T-helper 1 cell treated with Interleukin-12 subunit alpha and Interleukin-12 subunit beta and Interleukin-4 antibody, amounts not matched to agents 30 μg/mL and 1 μg/mL, for 36 hours (primary cell): Measurements from ENCODE around the gene ZNF821.
"Not testable (repeated sequence)": the region's sequence is repeated elsewhere in the genome, so short reads cannot be mapped to it uniquely, and the experiment has no call there.

Experiments used
- H3K27ac Mint-ChIP-seq: one replicate; pipeline ENCODE4 v1.8.0; 2021; ENCODE audit warnings: mild to moderate bottlenecking, mixed read lengths
- H3K27me3 Mint-ChIP-seq: one replicate; pipeline ENCODE4 v1.8.0; 2021; ENCODE audit warnings: low read depth, mixed read lengths
- H3K36me3 Mint-ChIP-seq: one replicate; pipeline ENCODE4 v1.8.0; 2021; ENCODE audit warnings: low read depth, mixed read lengths
- H3K4me1 Mint-ChIP-seq: one replicate; pipeline ENCODE4 v1.8.0; 2021; ENCODE audit warnings: low read depth, mixed read lengths
- H3K4me3 Mint-ChIP-seq: one replicate; pipeline ENCODE4 v1.8.0; 2021; ENCODE audit warnings: mild to moderate bottlenecking, moderate library complexity, mixed read lengths
- H3K9me3 Mint-ChIP-seq: one replicate; pipeline ENCODE4 v1.8.0; 2021; ENCODE audit warnings: mixed read lengths

The ZNF821 gene

GRCh38 chr16:71915350-71915749 is 31.4 kb upstream of the ZNF821 start:
- H3K9me3 Mint-ChIP-seq = peaks cover 3% of the 10 kb centered on the region
- H3K27ac Mint-ChIP-seq = no peak overlapping the region
- H3K36me3 Mint-ChIP-seq = peaks cover 47% of the 10 kb centered on the region
- H3K4me3 Mint-ChIP-seq = no peak overlapping the region
- peaks cover 18% of the 10 kb centered on the region for H3K4me1 Mint-ChIP-seq
- H3K27me3 Mint-ChIP-seq = no peaks in the 10 kb centered on the region

- no peaks in the 10 kb centered on the region for H3K27me3 Mint-ChIP-seq
- H3K9me3 Mint-ChIP-seq = peaks cover 3% of the 10 kb centered on the region
- H3K4me3 Mint-ChIP-seq = no peak overlapping the region
- H3K27ac Mint-ChIP-seq = no peak overlapping the region
- peaks cover 43% of the 10 kb centered on the region for H3K36me3 Mint-ChIP-seq
- peaks cover 18% of the 10 kb centered on the region for H3K4me1 Mint-ChIP-seq
Observed at GRCh38 chr16:71914802-71915201, 30.8 kb upstream of the ZNF821 start.

- no peaks in the 10 kb centered on the region for H3K9me3 Mint-ChIP-seq
- no peak overlapping the region for H3K27ac Mint-ChIP-seq
- H3K4me1 Mint-ChIP-seq = peaks cover 21% of the 10 kb centered on the region
- H3K4me3 Mint-ChIP-seq = no peak overlapping the region
- peaks cover 27% of the 10 kb centered on the region for H3K36me3 Mint-ChIP-seq
- no peaks in the 10 kb centered on the region for H3K27me3 Mint-ChIP-seq
Observed at GRCh38 chr16:71912534-71913275, 28.7 kb upstream of the ZNF821 start.

GRCh38 chr16:71911121-71911520 is 27.1 kb upstream of the ZNF821 start:
- H3K36me3 Mint-ChIP-seq = peaks cover 17% of the 10 kb centered on the region
- H3K27ac Mint-ChIP-seq = no peak overlapping the region
- H3K27me3 Mint-ChIP-seq = no peaks in the 10 kb centered on the region
- no peaks in the 10 kb centered on the region for H3K9me3 Mint-ChIP-seq
- peaks cover 20% of the 10 kb centered on the region for H3K4me1 Mint-ChIP-seq
- no peak overlapping the region for H3K4me3 Mint-ChIP-seq

- H3K36me3 Mint-ChIP-seq, H3K9me3 Mint-ChIP-seq, H3K27me3 Mint-ChIP-seq: not testable (repeated sequence)
- Mint-ChIP-seq H3K27ac (peak overlapping the region; percentile 85), H3K4me3 (peak overlapping the region; percentile 60), H3K4me1 (peaks cover 19% of the 10 kb centered on the region)
Observed at GRCh38 chr16:71905765-71906164, 21.8 kb upstream of the ZNF821 start.

- H3K4me3 Mint-ChIP-seq = no peak overlapping the region
- peaks cover 2% of the 10 kb centered on the region for H3K36me3 Mint-ChIP-seq
- H3K27ac Mint-ChIP-seq = no peak overlapping the region
Observed at GRCh38 chr16:71904239-71904638, 20.3 kb upstream of the ZNF821 start.

GRCh38 chr16:71903608-71904007 is 19.6 kb upstream of the ZNF821 start:
- no peaks in the 10 kb centered on the region for H3K27me3 Mint-ChIP-seq
- peaks cover 2% of the 10 kb centered on the region for H3K36me3 Mint-ChIP-seq
- H3K4me3 Mint-ChIP-seq = no peak overlapping the region
- no peaks in the 10 kb centered on the region for H3K9me3 Mint-ChIP-seq
- peaks cover 19% of the 10 kb centered on the region for H3K4me1 Mint-ChIP-seq
- H3K27ac Mint-ChIP-seq = no peak overlapping the region

More at GRCh38 chr16:71904239-71904638, 20.3 kb upstream of the ZNF821 start:
- H3K27me3 Mint-ChIP-seq = no peaks in the 10 kb centered on the region
- peaks cover 19% of the 10 kb centered on the region for H3K4me1 Mint-ChIP-seq
- H3K9me3 Mint-ChIP-seq = no peaks in the 10 kb centered on the region

- Mint-ChIP-seq H3K9me3 (no peaks in the 10 kb centered on the region), H3K4me3 (no peak overlapping the region), H3K36me3 (peaks cover 2% of the 10 kb centered on the region), H3K27ac (no peak overlapping the region), H3K27me3 (no peaks in the 10 kb centered on the region), H3K4me1 (peaks cover 19% of the 10 kb centered on the region)
Observed at GRCh38 chr16:71902656-71903365, 18.8 kb upstream of the ZNF821 start.

GRCh38 chr16:71899171-71899570 is 15.2 kb upstream of the ZNF821 start:
- Mint-ChIP-seq H3K9me3 (no peaks in the 10 kb centered on the region), H3K27ac (no peak overlapping the region), H3K4me3 (no peak overlapping the region), H3K4me1 (peaks cover 19% of the 10 kb centered on the region), H3K36me3 (peaks cover 10% of the 10 kb centered on the region), H3K27me3 (no peaks in the 10 kb centered on the region)

GRCh38 chr16:71896764-71897368 is 12.9 kb upstream of the ZNF821 start:
- Mint-ChIP-seq H3K4me1 (peaks cover 16% of the 10 kb centered on the region), H3K27me3 (no peaks in the 10 kb centered on the region), H3K36me3 (peaks cover 10% of the 10 kb centered on the region), H3K9me3 (no peaks in the 10 kb centered on the region), H3K4me3 (peak overlapping the region; percentile 97), H3K27ac (no peak overlapping the region)

GRCh38 chr16:71895679-71896365 is 11.8 kb upstream of the ZNF821 start:
- Mint-ChIP-seq H3K27me3 (no peaks in the 10 kb centered on the region), H3K36me3 (peaks cover 10% of the 10 kb centered on the region), H3K9me3 (no peaks in the 10 kb centered on the region), H3K4me1 (peaks cover 13% of the 10 kb centered on the region), H3K4me3 (peak overlapping the region; percentile 97), H3K27ac (peak overlapping the region; percentile 97)

GRCh38 chr16:71894921-71895678 is 11.1 kb upstream of the ZNF821 start, which contains the start of gene IST1:
TSS of gene IST1 (plus strand) at chr16:71895531. CDS start at chr16:71915641, 20,110 bp downstream.
- Mint-ChIP-seq H3K36me3 (peaks cover 8% of the 10 kb centered on the region), H3K9me3 (no peaks in the 10 kb centered on the region), H3K27me3 (no peaks in the 10 kb centered on the region), H3K4me3 (peak within 1 kb of the TSS; percentile 97), H3K4me1 (peaks cover 9% of the 10 kb centered on the region), H3K27ac (peak within 1 kb of the TSS; percentile 97)

- H3K4me3 Mint-ChIP-seq = peak overlapping the region; percentile 97
- H3K36me3 Mint-ChIP-seq = peaks cover 8% of the 10 kb centered on the region
- peaks cover 9% of the 10 kb centered on the region for H3K4me1 Mint-ChIP-seq
- no peaks in the 10 kb centered on the region for H3K9me3 Mint-ChIP-seq
- H3K27ac Mint-ChIP-seq = peak overlapping the region; percentile 97
- no peaks in the 10 kb centered on the region for H3K27me3 Mint-ChIP-seq
Observed at GRCh38 chr16:71894229-71894920, 10.4 kb upstream of the ZNF821 start.
